Endothelial cell of umbilical vein (primary cell): ENCODE results near the gene HMGCS1. TPM values are rescaled to one million over a fixed set of nuclear protein-coding genes. Genes with fewer than 3 reads are reported as not detected.

Source experiments
- BruUV-seq: library from RNA; stranded (reverse); fragments of 400-500 nt; replicated peaks from 2 replicates; lab custom pipeline; 2021; lab: Mats Ljungman, UMichigan
- CTCF ChIA-PET: fragments of 300-600, 350-600 bp; sonication (Branson Sonifier 250); formaldehyde crosslinking; loops from one replicate; lab custom pipeline; 2021; ENCODE audit warnings: antibody characterized with exemption, inconsistent platforms; lab: Charles Lee
- POLR2A ChIA-PET: fragments of 300-600, 350-600 bp; sonication (Branson Sonifier 250); formaldehyde crosslinking; loops from one replicate; lab custom pipeline; 2021; ENCODE audit warnings: antibody characterized with exemption, inconsistent platforms; lab: Charles Lee
- DNase-seq: peaks from one replicate; pipeline ENCODE4 v3.0.0-alpha.2; 2011; ENCODE audit warnings: low read depth, low spot score
- FAIRE-seq: peaks from 2 replicates; lab custom pipeline; 2011; peaks lifted over from hg19 to GRCh38; lab: Jason Lieb, UNC
- H2AFZ ChIP-seq: 2 replicates; pipeline ENCODE4 v1.6.0; 2012; ENCODE audit warnings: low read depth, low read length, control low read depth, inconsistent platforms
- H3K27ac ChIP-seq: 2 replicates; pipeline ENCODE4 v1.5.1; 2011; ENCODE audit warnings: low read depth, mild to moderate bottlenecking, control low read depth, low read length, moderate library complexity; ENCODE audit not compliant: insufficient read depth
- H3K27me3 ChIP-seq, 2 experiments: 2 replicates each; pipeline versions ENCODE4 v1.6.0 to v1.6.1; 2011; ENCODE audit warnings: low read length in 2 of 2, mixed read lengths in 1 of 2; ENCODE audit not compliant: control insufficient read depth in 2 of 2, insufficient read depth in 2 of 2
- H3K36me3 ChIP-seq, 2 experiments: 2 replicates in 1 of 2; 3 replicates in 1 of 2; pipeline ENCODE4 v1.5.1; 2011; ENCODE audit warnings: low read length in 2 of 2, mild to moderate bottlenecking in 1 of 2, moderate library complexity in 1 of 2; ENCODE audit not compliant: control insufficient read depth in 2 of 2, insufficient read depth in 2 of 2; ENCODE audit errors: extremely low read depth in 1 of 2
- H3K4me1 ChIP-seq: 3 replicates; pipeline ENCODE4 v1.5.1; 2011; ENCODE audit warnings: mild to moderate bottlenecking, low read length; ENCODE audit not compliant: control insufficient read depth, insufficient read depth; ENCODE audit errors: extremely low read depth
- H3K4me2 ChIP-seq: 2 replicates; pipeline ENCODE4 v1.6.1; 2011; ENCODE audit warnings: low read length, control low read depth, mixed read lengths; ENCODE audit not compliant: insufficient read depth
- H3K4me3 ChIP-seq, 3 experiments: fragments of 200-600 bp in 1 of 3; sonication (generic), shearing (Covaris generic) in 1 of 3; replicated peaks in 1 of 3; 2 replicates each; pipeline ENCODE4 v1.5.1; 2011 to 2016; ENCODE audit warnings: control low read depth in 3 of 3, low read length in 3 of 3, mild to moderate bottlenecking in 2 of 3, inconsistent platforms in 1 of 3, low read depth in 1 of 3, moderate library complexity in 1 of 3; ENCODE audit not compliant: insufficient read depth in 1 of 3
- H3K79me2 ChIP-seq: 2 replicates; pipeline ENCODE4 v1.6.0; 2012; ENCODE audit warnings: low read length, inconsistent platforms; ENCODE audit not compliant: control insufficient read depth, insufficient read depth
- H3K9ac ChIP-seq: replicated peaks from 2 replicates; pipeline ENCODE3; 2011; ENCODE audit warnings: low read length, control low read depth; ENCODE audit not compliant: insufficient read depth; ENCODE audit errors: extremely low read depth
- H3K9me1 ChIP-seq: replicated peaks from 3 replicates; pipeline ENCODE4 v1.6.0; 2011; ENCODE audit warnings: mild to moderate bottlenecking, low read length; ENCODE audit not compliant: control insufficient read depth, insufficient read depth; ENCODE audit errors: extremely low read depth
- H3K9me3 ChIP-seq: replicated peaks from 2 replicates; pipeline ENCODE4 v1.5.1; 2012; ENCODE audit warnings: low read length, inconsistent platforms; ENCODE audit not compliant: control insufficient read depth, insufficient read depth
- H4K20me1 ChIP-seq: replicated peaks from 2 replicates; pipeline ENCODE3; 2011; ENCODE audit warnings: mild to moderate bottlenecking, low read length; ENCODE audit not compliant: control insufficient read depth, insufficient read depth; ENCODE audit errors: extremely low read depth
- EZH2 ChIP-seq: IDR thresholded peaks from 2 replicates; pipeline ENCODE4 v1.6.1; 2012; ENCODE audit warnings: borderline replicate concordance, low read depth, mild to moderate bottlenecking, moderate library complexity, low read length, inconsistent platforms; ENCODE audit not compliant: severe bottlenecking
- GATA2 ChIP-seq: IDR thresholded peaks from 2 replicates; pipeline ENCODE4 v1.7.0; 2011; ENCODE audit warnings: low read depth, mild to moderate bottlenecking, moderate library complexity, mixed read lengths, low read length; ENCODE audit not compliant: insufficient read length, insufficient read depth
- JUN ChIP-seq: IDR thresholded peaks from 2 replicates; pipeline ENCODE4 v1.6.1; 2011; ENCODE audit warnings: borderline replicate concordance, low read depth; ENCODE audit not compliant: insufficient read length, insufficient read depth
- dilution Hi-C: fragments of 300-500 bp; cut with MboI; formaldehyde crosslinking; loops from one replicate; pipeline ENCODE4 v1.15.0; 2019; ENCODE audit warnings: low sequenced_read_pairs; ENCODE audit not compliant: extremely low pct_ligation_motif_present
- intact Hi-C: fragments of 100-400 bp; cut with micrococcal nuclease; formaldehyde crosslinking; loops from one replicate; pipeline ENCODE4 v1.10.0; 2022
- polyA plus RNA-seq, 4 experiments: library from polyadenylated mRNA; depleted of rRNA in 3 of 4; stranded (reverse) in 3 of 4; unstranded in 1 of 4; fragments of >200 nt; gene quantifications; 2 replicates each; pipeline versions ENCODE4 v1.2.1 to v1.2.3, GENCODE V29; 2011 to 2012; ENCODE audit warnings: missing spikeins in 1 of 4
- total RNA-seq: library from RNA; stranded (reverse); gene quantifications from 2 replicates; pipeline ENCODE4 v1.2.3, GENCODE V29; 2021
- TF ChIP-seq, protein P1 (sequence below), 2 donors: IDR thresholded peaks; 1 replicate in 1 of 2; 2 replicates in 1 of 2; pipeline ENCODE4 v1.5.1; 2011; ENCODE audit warnings: low read length in 2 of 2, mild to moderate bottlenecking in 2 of 2, moderate library complexity in 2 of 2, control low read depth in 1 of 2, inconsistent platforms in 1 of 2, low read depth in 1 of 2; ENCODE audit not compliant: insufficient read depth in 1 of 2; ENCODE audit errors: extremely low read depth in 1 of 2

The HMGCS1 gene
- total and polyA plus RNA-seq, 2 donors (not counting 3 experiments of a cell fraction or from before 2014, with no cell fraction given) = 43.3 to 133 TPM

DNA sequence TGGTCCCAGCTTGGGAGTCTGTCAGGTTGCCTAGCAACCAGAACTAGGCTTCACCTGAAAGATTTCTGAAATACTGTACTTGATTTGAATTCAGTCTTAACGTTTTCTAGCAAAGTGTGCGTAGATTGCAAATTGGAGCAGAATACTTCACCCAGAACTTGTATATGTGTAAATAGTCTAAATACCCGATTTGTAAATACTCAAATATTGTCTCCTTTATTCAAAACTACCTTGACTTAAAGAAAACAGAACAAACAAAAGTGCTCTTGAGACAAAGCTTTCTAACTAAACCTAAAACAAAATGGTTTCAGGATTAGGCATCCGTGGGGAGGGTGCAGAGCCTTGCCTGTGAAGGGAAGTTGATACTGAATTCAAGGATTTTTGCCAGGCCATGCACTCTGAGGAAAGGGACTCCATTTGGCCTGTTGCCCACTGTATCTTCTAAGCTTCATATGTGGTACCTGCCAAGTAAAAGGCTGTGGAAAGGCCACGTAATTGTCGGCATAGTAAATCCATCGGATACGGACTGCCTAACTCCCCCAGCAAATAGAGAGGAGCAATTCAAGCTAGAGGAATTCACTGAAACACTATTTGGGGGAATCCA lies 744 bp upstream of the HMGCS1 start:
- no peak for TF ChIP-seq EZH2
- peak; percentile 1 for TF ChIP-seq JUN
- no peak for TF ChIP-seq GATA2
- TF ChIP-seq, protein P1, sequence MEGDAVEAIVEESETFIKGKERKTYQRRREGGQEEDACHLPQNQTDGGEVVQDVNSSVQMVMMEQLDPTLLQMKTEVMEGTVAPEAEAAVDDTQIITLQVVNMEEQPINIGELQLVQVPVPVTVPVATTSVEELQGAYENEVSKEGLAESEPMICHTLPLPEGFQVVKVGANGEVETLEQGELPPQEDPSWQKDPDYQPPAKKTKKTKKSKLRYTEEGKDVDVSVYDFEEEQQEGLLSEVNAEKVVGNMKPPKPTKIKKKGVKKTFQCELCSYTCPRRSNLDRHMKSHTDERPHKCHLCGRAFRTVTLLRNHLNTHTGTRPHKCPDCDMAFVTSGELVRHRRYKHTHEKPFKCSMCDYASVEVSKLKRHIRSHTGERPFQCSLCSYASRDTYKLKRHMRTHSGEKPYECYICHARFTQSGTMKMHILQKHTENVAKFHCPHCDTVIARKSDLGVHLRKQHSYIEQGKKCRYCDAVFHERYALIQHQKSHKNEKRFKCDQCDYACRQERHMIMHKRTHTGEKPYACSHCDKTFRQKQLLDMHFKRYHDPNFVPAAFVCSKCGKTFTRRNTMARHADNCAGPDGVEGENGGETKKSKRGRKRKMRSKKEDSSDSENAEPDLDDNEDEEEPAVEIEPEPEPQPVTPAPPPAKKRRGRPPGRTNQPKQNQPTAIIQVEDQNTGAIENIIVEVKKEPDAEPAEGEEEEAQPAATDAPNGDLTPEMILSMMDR (IDR thresholded peaks at IDR 0.05; ENCODE audit: extremely low read depth in 1 of 2, insufficient read depth in 1 of 2, low read depth in 1 of 2, low read length in 2 of 2) = no peak
- H3K79me2 ChIP-seq = peaks cover 43% of the 10 kb centered on the region
- dilution Hi-C loops (no loop called here), intact Hi-C loops (loop anchor here (1.0 to 10.0 kb wide), 8 partner anchors 87 to 1522 kb away; partner anchors contain the start of genes NNT, RIMOC1 and TMEM267)
- no peaks in the 10 kb centered on the region for H3K9me3 ChIP-seq
- peaks cover 6% of the 10 kb centered on the region for H4K20me1 ChIP-seq
- no peaks in the 10 kb centered on the region for H3K9me1 ChIP-seq
- no peak for DNase-seq
- H3K36me3 ChIP-seq = no peaks in the 10 kb centered on the region
- FAIRE-seq = no peak
- no peak overlapping the region for H3K9ac ChIP-seq
- ChIA-PET POLR2A (interaction anchor here (0.9 to 2.4 kb wide), 3 partner anchors 18 to 170 kb away, joined by 3 to 12 read pairs (median 4); partner anchors contain the start of gene TMEM267), CTCF (interaction anchor here (0.9 to 3.9 kb wide), 7 partner anchors 11 to 198 kb away, joined by 3 to 28 read pairs (median 3); partner anchors contain the start of genes TMEM267 and ZNF131)
- H3K4me3 ChIP-seq = peak overlapping the region in 1 of 3 experiments; percentile 5
- peak overlapping the region; percentile 33 for H3K4me2 ChIP-seq
- no peaks in the 10 kb centered on the region for H3K27me3 ChIP-seq
- peaks cover 35% of the 10 kb centered on the region for H3K4me1 ChIP-seq
- TSS peak; percentile 96 for BruUV-seq
- peak overlapping the region; percentile 12 for H2AFZ ChIP-seq
- peak overlapping the region; percentile 43 for H3K27ac ChIP-seq
